NCI-H748 treated with DMSO at 0.1 percent for 48 hours (cell line): ENCODE measurements around the gene CACNA1G.

Experiments
- DNase-seq: peaks from one replicate; lab custom pipeline; 2025; lab: John Stamatoyannopoulos, UW

The CACNA1G gene

DNA sequence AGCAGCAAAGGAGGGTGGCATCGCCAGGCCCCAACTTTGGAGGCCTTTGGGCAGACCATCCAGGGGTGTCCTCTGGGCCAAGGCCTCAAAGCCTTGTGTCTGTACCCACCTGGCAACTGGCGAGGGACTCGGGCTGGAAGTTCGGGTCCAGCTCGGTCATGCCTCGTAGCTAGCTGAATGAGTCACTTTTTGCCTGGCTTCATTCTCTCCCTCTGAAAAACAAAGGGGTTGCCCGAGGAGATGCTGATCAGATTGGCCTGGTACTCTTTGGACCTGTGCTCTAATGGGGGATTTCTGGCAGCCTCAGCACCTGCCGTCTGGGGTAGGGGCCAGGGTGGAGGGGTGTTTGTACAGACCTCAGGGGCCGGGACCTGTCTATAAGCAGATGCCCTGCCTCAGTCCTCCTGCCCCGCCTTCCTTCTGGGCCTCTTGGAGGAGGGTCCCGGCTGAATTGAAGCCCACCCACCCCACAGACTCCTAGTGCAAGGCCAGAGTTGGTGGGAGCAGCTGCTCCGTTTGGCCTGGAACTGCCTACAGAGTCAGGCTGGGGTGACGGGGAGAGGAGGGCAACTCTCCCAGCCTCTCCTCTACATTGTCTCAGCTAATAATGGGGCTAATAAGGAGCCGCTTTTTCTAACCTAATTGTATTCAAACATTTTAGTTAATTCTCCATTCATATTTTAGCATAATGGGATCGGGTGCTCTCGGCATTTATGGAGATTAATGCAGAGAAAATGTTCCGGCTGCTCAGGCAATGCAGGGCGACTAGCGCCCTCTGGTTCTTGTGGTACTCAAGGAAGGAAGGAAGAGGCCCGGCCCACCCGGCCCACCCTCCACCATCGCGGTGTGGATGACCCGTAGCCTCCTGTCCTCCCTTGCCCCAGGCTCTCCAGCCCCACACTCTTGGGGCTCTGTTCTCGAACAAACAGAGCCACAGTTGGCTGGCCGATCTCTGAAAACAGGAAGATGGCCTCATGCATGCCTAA, 52.8 kb downstream of the CACNA1G start:
- DNase-seq, result no peak

- DNase-seq, result no peak
These were observed 54.0 kb downstream of the CACNA1G start for GRCh38 chr17:50614471-50615051.

GRCh38 chr17:50615828-50616227, 55.3 kb downstream of the CACNA1G start:
- DNase-seq, result no peak

- DNase-seq, result no peak
These were observed 57.8 kb downstream of the CACNA1G start for GRCh38 chr17:50618300-50618699.

DNA sequence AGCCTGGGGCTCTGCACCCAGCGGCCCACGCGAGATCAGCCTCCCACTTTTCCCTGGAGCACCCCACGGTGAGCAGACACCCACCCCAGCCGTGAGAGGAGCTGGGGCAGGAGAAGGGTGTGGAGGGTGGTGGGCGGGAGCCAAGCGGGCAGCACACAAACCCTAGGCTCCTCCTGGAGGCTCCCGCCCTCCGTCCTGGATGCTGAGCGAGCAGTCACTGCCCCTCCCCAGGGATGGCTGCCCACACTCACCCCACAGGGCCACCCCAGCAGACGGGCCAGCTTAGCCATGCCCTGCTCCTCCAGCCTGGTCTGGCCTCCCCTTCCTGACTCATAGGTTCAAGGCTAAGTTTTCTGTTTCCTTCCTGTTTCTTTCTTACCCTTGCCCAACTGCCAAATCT, 58.4 kb downstream of the CACNA1G start:
- no peak for DNase-seq

DNA sequence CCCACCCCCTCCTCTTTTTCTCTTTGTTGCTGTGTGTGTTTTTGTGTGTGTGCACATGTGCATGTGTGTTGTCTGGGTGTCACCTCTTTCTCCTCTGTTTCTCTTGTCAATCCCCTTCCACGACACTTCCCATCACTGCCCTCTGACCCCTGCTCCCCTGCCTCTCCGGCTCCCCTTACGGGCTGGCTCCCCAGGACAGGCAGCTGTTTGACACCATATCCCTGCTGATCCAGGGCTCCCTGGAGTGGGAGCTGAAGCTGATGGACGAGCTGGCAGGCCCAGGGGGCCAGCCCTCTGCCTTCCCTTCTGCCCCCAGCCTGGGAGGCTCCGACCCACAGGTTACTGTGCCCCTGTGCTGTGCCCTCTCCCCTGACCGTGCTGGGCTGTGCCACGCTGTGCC, 59.0 kb downstream of the CACNA1G start:
- no peak for DNase-seq

- no peak for DNase-seq
These were observed 59.7 kb downstream of the CACNA1G start for GRCh38 chr17:50620237-50620636.

GRCh38 chr17:50620858-50621257, 60.3 kb downstream of the CACNA1G start:
- no peak for DNase-seq

DNA sequence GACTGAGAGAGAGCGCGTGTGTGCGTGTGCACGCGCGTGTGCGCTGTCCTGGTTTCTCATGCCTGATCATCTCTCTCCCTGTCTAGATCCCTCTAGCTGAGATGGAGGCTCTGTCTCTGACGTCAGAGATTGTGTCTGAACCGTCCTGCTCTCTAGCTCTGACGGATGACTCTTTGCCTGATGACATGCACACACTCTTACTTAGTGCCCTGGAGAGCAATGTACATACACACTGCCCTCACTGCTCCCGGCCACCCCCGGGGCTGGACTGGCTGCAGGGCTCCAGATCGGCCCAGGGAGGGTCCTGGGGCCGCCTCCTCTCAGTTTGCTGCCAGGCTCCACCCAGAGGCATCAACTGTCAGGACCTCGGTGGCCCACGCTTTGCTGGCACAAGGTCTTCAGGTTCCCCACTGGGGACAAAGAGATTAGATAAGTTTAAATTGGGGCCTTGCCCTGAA, 61.1 kb downstream of the CACNA1G start:
- DNase-seq, result no peak

DNA sequence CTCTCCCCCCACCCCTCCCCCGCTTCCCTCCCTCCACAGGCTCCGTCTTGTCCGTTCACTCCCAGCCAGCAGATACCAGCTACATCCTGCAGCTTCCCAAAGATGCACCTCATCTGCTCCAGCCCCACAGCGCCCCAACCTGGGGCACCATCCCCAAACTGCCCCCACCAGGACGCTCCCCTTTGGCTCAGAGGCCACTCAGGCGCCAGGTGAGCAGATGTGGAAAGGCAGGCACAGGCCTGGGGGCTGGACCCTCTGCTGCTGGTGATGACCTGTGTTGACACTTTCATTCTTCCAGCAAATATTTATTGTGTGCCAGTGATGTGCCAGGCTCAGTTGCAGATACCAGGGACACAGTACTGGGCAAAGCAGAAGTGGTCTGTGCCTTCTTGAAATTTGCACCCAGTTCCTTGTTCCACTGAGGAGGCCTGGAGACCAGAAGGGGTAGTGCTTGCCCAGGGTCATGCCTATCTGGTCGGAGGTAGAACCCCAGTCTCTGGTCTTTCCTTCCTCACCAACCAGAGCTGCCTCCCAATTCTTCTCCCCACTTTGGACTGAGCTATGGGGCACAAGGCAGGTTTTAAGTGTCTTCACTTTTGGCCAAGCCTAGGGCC, 63.9 kb downstream of the CACNA1G start:
- no peak for DNase-seq

GRCh38 chr17:50625032-50625871, 64.7 kb downstream of the CACNA1G start:
- DNase-seq, result no peak

DNA sequence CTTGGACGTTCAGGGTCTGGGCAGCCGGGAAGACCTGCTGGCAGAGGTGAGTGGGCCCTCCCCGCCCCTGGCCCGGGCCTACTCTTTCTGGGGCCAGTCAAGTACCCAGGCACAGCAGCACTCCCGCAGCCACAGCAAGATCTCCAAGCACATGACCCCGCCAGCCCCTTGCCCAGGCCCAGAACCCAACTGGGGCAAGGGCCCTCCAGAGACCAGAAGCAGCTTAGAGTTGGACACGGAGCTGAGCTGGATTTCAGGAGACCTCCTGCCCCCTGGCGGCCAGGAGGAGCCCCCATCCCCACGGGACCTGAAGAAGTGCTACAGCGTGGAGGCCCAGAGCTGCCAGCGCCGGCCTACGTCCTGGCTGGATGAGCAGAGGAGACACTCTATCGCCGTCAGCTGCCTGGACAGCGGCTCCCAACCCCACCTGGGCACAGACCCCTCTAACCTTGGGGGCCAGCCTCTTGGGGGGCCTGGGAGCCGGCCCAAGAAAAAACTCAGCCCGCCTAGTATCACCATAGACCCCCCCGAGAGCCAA, 65.6 kb downstream of the CACNA1G start:
- DNase-seq, result peak; percentile 15

DNA sequence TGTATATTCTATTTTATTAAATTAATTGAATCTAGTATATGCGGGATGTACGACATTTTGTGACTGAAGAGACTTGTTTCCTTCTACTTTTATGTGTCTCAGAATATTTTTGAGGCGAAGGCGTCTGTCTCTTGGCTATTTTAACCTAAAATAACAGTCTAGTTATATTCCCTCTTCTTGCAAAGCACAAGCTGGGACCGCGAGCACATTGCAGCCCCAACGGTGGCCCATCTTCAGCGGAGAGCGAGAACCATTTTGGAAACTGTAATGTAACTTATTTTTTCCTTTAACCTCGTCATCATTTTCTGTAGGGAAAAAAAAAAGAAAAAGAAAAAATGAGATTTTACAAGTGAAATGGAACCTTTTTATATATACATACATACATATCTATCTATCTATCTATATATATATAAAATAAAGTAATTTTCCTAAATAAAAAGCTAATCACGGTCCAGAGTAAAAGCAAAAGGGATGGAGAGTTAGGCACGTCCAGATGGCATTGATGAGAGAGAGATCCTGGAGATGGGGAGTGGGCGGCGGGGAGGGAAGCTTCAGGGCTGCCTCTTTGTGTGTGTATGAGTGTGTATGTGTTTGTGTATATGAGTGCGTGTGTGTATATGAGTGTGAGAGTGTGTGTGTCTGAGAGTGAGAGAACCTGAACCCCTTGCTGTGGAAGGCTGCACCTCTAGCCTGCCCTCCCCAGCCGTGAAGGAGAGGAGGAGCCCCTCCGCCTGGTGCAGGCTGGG, 66.7 kb downstream of the CACNA1G start:
- DNase-seq, result no peak

- DNase-seq, result peak; percentile 41
These were observed 67.5 kb downstream of the CACNA1G start for GRCh38 chr17:50627782-50628601.

DNA sequence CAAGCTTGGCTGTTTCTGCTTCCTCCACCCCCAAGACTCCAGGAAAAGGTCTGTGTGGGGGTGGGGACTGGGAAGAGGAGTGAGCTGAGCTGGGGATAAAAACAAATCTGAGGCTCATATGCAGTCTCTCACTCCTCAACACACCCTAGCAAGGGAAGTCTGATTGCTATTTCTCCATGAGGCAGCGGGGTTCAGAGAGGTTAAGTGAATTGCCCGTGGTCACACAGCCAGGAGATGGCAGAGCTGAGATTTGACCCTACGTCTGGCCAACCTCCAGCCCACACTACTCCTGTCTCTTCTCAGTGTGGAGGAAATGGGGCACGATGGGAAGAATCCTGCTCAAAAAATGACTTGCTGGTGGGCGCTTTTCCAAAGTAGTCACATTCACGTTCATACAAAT, 69.4 kb downstream of the CACNA1G start:
- DNase-seq, result no peak

DNA sequence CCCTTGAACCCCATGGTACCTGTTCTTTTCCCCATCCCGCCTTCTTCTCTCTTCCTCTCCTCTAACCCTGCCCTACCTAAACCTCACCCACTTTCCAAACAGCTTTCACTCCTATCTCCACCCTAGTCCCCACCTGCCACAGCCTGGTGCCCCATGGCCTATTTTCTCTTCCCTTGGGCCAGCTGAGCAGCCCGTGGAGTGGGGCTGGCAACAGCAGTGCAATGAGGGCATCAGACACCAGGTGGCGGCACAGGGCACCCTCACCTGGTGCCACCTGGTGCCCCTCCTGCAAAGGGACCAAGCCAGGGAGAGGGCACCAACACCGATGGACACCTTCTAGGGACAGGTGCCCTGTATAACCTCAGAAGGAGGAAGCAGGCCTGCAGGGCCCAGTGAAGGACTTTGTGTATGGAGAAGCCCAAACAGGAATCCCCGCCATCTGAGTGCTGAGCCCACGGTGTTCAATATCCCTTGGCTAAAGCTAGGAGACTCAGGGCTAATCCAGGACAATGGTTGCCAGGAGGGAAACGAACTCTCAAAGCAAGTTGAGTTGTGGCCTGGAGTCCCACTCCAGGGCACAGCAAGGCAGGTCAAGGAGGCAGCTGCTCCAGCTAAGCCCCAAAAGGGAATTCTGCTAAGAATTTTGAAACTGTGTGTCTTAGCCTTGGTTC, 70.1 kb downstream of the CACNA1G start:
- DNase-seq, result peak; percentile 27

- DNase-seq, result no peak
These were observed 70.8 kb downstream of the CACNA1G start for GRCh38 chr17:50631195-50631907.

DNA sequence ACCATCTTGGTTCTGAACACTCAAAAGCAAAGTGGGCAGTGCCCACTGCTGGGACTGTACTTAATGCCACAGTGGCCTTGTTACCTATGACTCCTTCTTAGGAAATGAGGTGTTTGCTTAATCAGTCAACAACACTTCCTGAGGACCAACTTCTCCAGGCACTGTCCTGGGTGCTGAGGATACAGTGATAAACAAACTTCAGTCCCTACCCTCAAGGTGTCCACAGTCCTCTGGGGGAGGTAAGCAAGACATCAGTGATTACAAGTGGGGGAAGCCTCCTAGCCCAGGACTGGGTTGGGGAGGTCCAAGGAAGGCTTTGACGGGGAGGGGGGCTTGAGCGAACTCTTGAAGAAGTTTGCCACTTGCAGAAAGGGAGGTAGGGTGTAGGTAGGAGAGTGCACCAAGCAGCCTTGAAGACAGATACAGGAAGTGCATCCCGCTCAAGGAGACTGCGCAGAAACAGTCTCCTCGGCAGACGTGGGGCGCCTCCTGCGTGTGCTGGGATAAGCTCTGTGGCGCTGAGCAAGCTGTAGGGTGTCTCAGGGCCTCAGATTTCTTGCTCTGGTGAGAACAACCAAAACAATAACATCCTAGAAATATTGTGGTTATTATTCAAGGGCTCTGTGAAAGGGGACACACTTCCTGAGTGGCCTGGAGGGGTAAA, 71.5 kb downstream of the CACNA1G start:
- no peak for DNase-seq
